SK-N-MC (cell line): ENCODE results near the gene PWWP2B.

Experiments
- EZH2 ChIP-seq: fragments of 200-600 bp; sonication (generic); IDR thresholded peaks from one replicate; pipeline ENCODE4 v1.6.1; 2017; ENCODE audit warnings: antibody characterized with exemption
- FOXP2 ChIP-seq: optimal IDR thresholded peaks from 2 replicates; pipeline ENCODE3; 2011; ENCODE audit warnings: mild to moderate bottlenecking, moderate library complexity; ENCODE audit not compliant: insufficient read depth; ENCODE audit errors: extremely low read length, control extremely low read depth
- POLR2AphosphoS5 ChIP-seq: IDR thresholded peaks from 2 replicates; pipeline ENCODE4 v1.6.1; 2012; ENCODE audit warnings: mild to moderate bottlenecking, low read depth, low read length, borderline replicate concordance

- TF ChIP-seq POLR2AphosphoS5: no peak
- TF ChIP-seq EZH2: no peak
- no peak for TF ChIP-seq FOXP2
Observed at GRCh38 chr10:132359305-132360040, 37.5 kb upstream of the PWWP2B start.
